H1 (cell line): ENCODE results near the gene ATCAY. TPM values are rescaled to one million over a fixed set of nuclear protein-coding genes. Genes with fewer than 3 reads are reported as not detected.

Experiments used
- ASH2L ChIP-seq: fragments of 200-600, 300-600 bp; sonication (generic); IDR thresholded peaks from one replicate; pipeline ENCODE4 v1.7.1; 2017; ENCODE audit warnings: low read length
- CBX8 ChIP-seq: fragments of 300-800, 300-1000 bp; sonication (generic); IDR thresholded peaks from 2 replicates; pipeline ENCODE4 v1.7.1; 2016; ENCODE audit warnings: low read depth, low read length, borderline replicate concordance
- CHD7 ChIP-seq: fragments of 300-600 bp; sonication (generic); IDR thresholded peaks from 2 replicates; pipeline ENCODE4 v1.7.1; 2012; ENCODE audit warnings: low read length, moderate library complexity, mild to moderate bottlenecking, inconsistent platforms; ENCODE audit not compliant: insufficient replicate concordance
- FOSL1 ChIP-seq: IDR thresholded peaks from 2 replicates; pipeline ENCODE4 v1.6.1; 2011; ENCODE audit warnings: mild to moderate bottlenecking, low read depth, low read length, moderate library complexity; ENCODE audit not compliant: insufficient read depth
- JUN ChIP-seq: IDR thresholded peaks from 2 replicates; pipeline ENCODE4 v1.6.1; 2011; ENCODE audit warnings: low read depth, mild to moderate bottlenecking, improper control_type of control experiment, low read length
- JUND ChIP-seq: IDR thresholded peaks from 2 replicates; pipeline ENCODE4 v1.6.1; 2011; ENCODE audit warnings: mild to moderate bottlenecking, improper control_type of control experiment, low read length
- MAX ChIP-seq: IDR thresholded peaks from 2 replicates; pipeline ENCODE4 v1.6.1; 2012; ENCODE audit warnings: inconsistent platforms
- SAP30 ChIP-seq: fragments of 300-600 bp; sonication (generic); IDR thresholded peaks from 2 replicates; pipeline ENCODE4 v1.7.1; 2012; ENCODE audit warnings: low read length, moderate library complexity, mild to moderate bottlenecking, inconsistent platforms; ENCODE audit not compliant: insufficient read depth, insufficient replicate concordance
- SIX5 ChIP-seq: IDR thresholded peaks from 2 replicates; pipeline ENCODE4 v1.6.1; 2011; ENCODE audit warnings: mild to moderate bottlenecking, low read depth, low read length
- TEAD4 ChIP-seq: IDR thresholded peaks from 2 replicates; pipeline ENCODE4 v1.6.1; 2012; ENCODE audit warnings: low read depth, low read length, inconsistent platforms, mixed read lengths
- polyA plus RNA-seq, 7 experiments: library from polyadenylated mRNA; depleted of rRNA in 3 of 7; stranded (reverse) in 5 of 7; unstranded in 2 of 7; fragments of >200 nt in 5 of 7; fragments of 200-250 nt in 2 of 7; gene quantifications; 1 replicate in 5 of 7; 2 replicates in 1 of 7; 4 replicates in 1 of 7; pipeline versions ENCODE4 v1.2.1 to v1.2.3, GENCODE V29; 2011 to 2013; ENCODE audit warnings: missing spikeins in 2 of 7, mixed read lengths in 2 of 7
- total RNA-seq: library from RNA; stranded (reverse); fragmentation: NEBNext Ultra II Directional; extraction: Animal tissue kit (Norgen Biotek cat#: 25700); gene quantifications from 2 replicates; pipeline ENCODE4 v1.2.1, GENCODE V29; 2021

Gene ATCAY
- total and polyA plus RNA-seq, 2 of the 8 experiments (the other 6 are each of a cell fraction or from before 2014, with no cell fraction given) = 24.4 to 33.8 TPM

GRCh38 chr19:3968556-3969434 is 88.3 kb downstream of the ATCAY start (continued):
- TF ChIP-seq JUND (peak; percentile 100), MAX (peak; percentile 59; the same call in 1 of the 2 replicates), TEAD4 (peak; percentile 83), SAP30 (peak; percentile 64), FOSL1 (no peak), ASH2L (peak; percentile 29), CHD7 (no peak), CBX8 (no peak), SIX5 (no peak), JUN (peak; percentile 100)
